B cell (primary cell): ENCODE results near the gene SS18L1. TPM values are rescaled to one million over a fixed set of nuclear protein-coding genes. Genes with fewer than 3 reads are reported as not detected.

Experiments
- ATAC-seq: fragments of 200-7000 bp; cut with Tn5 transposase; one replicate; pipeline ENCODE4 v1.10.0; 2021; ENCODE audit warnings: low read depth, mild to moderate bottlenecking, moderate number of reproducible peaks, moderate library complexity
- CTCF ChIA-PET: fragments of 350-600 bp; sonication (Branson Sonifier 250); formaldehyde crosslinking; loops from one replicate; lab custom pipeline; 2021; ENCODE audit warnings: antibody characterized with exemption, inconsistent platforms; lab: Charles Lee
- POLR2A ChIA-PET: fragments of 350-600 bp; sonication (Branson Sonifier 250); formaldehyde crosslinking; loops from one replicate; lab custom pipeline; 2021; ENCODE audit warnings: antibody characterized with exemption; lab: Charles Lee
- DNase-seq: peaks from one replicate; pipeline ENCODE4 v3.0.0; 2013
- H2AFZ ChIP-seq: 2 replicates; pipeline ENCODE4 v1.6.1; 2012; ENCODE audit warnings: mild to moderate bottlenecking, low read depth, low read length; ENCODE audit not compliant: insufficient read depth, poor library complexity, severe bottlenecking
- H3K27ac ChIP-seq, 2 donors: 1 replicate in 1 of 2; 2 replicates in 1 of 2; pipeline ENCODE4 v1.5.1; 2012 to 2013; ENCODE audit warnings: low read length in 2 of 2, mild to moderate bottlenecking in 2 of 2, moderate library complexity in 1 of 2
- H3K27me3 ChIP-seq, 4 experiments: fragments of 200-600 bp in 1 of 4; sonication (generic) in 1 of 4; replicated peaks in 1 of 4; 1 replicate in 2 of 4; 2 replicates in 2 of 4; pipeline versions ENCODE4 v1.6.1 to v1.7.0; 2013 to 2016; ENCODE audit warnings: low read length in 3 of 4, mild to moderate bottlenecking in 2 of 4, mixed read lengths in 1 of 4, moderate library complexity in 1 of 4; ENCODE audit not compliant: insufficient read depth in 4 of 4, control insufficient read depth in 3 of 4; ENCODE audit errors: control extremely low read depth in 1 of 4
- H3K36me3 ChIP-seq, 2 experiments: replicated peaks in 1 of 2; 1 replicate in 1 of 2; 2 replicates in 1 of 2; pipeline versions ENCODE4 v1.6.1 to v1.7.1; 2013; ENCODE audit warnings: low read length in 1 of 2; ENCODE audit not compliant: insufficient read depth in 2 of 2, control insufficient read depth in 1 of 2; ENCODE audit errors: control extremely low read depth in 1 of 2, extremely low read depth in 1 of 2
- H3K4me1 ChIP-seq, 2 donors: fragments of 200-600 bp in 1 of 2; sonication (generic) in 1 of 2; 1 replicate in 1 of 2; 2 replicates in 1 of 2; pipeline versions ENCODE4 v1.5.1 to v1.6.1; 2013 to 2017; ENCODE audit warnings: low read length in 2 of 2; ENCODE audit not compliant: control insufficient read depth in 2 of 2, insufficient read depth in 2 of 2
- H3K4me2 ChIP-seq: replicated peaks from 2 replicates; pipeline ENCODE3; 2012; ENCODE audit warnings: mild to moderate bottlenecking, low read depth, low read length; ENCODE audit not compliant: poor library complexity, severe bottlenecking
- H3K4me3 ChIP-seq, 5 experiments: fragments of 200-600 bp in 1 of 5; sonication (generic) in 1 of 5; 1 replicate in 3 of 5; 2 replicates in 2 of 5; pipeline versions ENCODE4 v1.5.1 to v1.7.0; 2011 to 2016; ENCODE audit warnings: low read length in 4 of 5, mild to moderate bottlenecking in 4 of 5, low read depth in 2 of 5, control low read depth in 1 of 5, moderate library complexity in 1 of 5; ENCODE audit not compliant: insufficient read depth in 1 of 5; ENCODE audit errors: control extremely low read depth in 1 of 5, extremely low read depth in 1 of 5
- H3K79me2 ChIP-seq: fragments of 200-600 bp; sonication (generic); one replicate; pipeline ENCODE4 v1.6.0; 2016; ENCODE audit warnings: low read length; ENCODE audit not compliant: control insufficient read depth, insufficient read depth
- H3K9ac ChIP-seq: fragments of 200-600 bp; sonication (generic); 2 replicates; pipeline ENCODE4 v1.6.1; 2017; ENCODE audit warnings: mild to moderate bottlenecking, low read length, moderate library complexity
- H3K9me3 ChIP-seq, 3 donors: one replicate each; pipeline versions ENCODE4 v1.6.1 to v1.7.1; 2013; ENCODE audit warnings: low read length in 2 of 3; ENCODE audit not compliant: control insufficient read depth in 2 of 3, insufficient read depth in 1 of 3; ENCODE audit errors: control extremely low read depth in 1 of 3
- H4K20me1 ChIP-seq: 2 replicates; pipeline ENCODE4 v1.6.0; 2012; ENCODE audit warnings: mild to moderate bottlenecking, low read length; ENCODE audit not compliant: insufficient read depth, control insufficient read depth, poor library complexity, severe bottlenecking
- H3K27ac Mint-ChIP-seq: one replicate; pipeline ENCODE4 v1.8.0; 2021; ENCODE audit warnings: mixed read lengths
- H3K27me3 Mint-ChIP-seq: one replicate; pipeline ENCODE4 v1.8.0; 2021; ENCODE audit warnings: mixed read lengths
- H3K4me1 Mint-ChIP-seq: one replicate; pipeline ENCODE4 v1.8.0; 2021; ENCODE audit warnings: mixed read lengths
- H3K4me3 Mint-ChIP-seq: one replicate; pipeline ENCODE4 v1.8.0; 2021; ENCODE audit warnings: mixed read lengths
- H3K9me3 Mint-ChIP-seq: one replicate; pipeline ENCODE4 v1.8.0; 2022; ENCODE audit warnings: mixed read lengths; ENCODE audit not compliant: insufficient read depth
- EZH2 ChIP-seq: IDR thresholded peaks from 2 replicates; pipeline ENCODE4 v1.6.1; 2012; ENCODE audit warnings: borderline replicate concordance, low read depth, mild to moderate bottlenecking, moderate library complexity, low read length; ENCODE audit not compliant: insufficient read depth, poor library complexity, severe bottlenecking
- WGBS: methylation state at CpG from one replicate; pipeline ENCODE4 v1.1.5; 2013; ENCODE audit warnings: missing lambda C conversion rate; ENCODE audit not compliant: insufficient coverage; 5-methylcytosine and 5-hydroxymethylcytosine counted together
- intact Hi-C: fragments of 100-400 bp; cut with micrococcal nuclease; formaldehyde crosslinking; loops from one replicate; pipeline ENCODE4 v1.10.0; 2022
- polyA plus RNA-seq: library from polyadenylated mRNA; depleted of rRNA; stranded (reverse); fragments of >200 nt; gene quantifications from 2 replicates; pipeline ENCODE4 v1.2.3, GENCODE V29; 2012
- total RNA-seq, 2 donors: library from RNA; stranded (reverse); fragments of 120-200 nt in 1 of 2; gene quantifications; 1 replicate in 1 of 2; 2 replicates in 1 of 2; pipeline versions ENCODE4 v1.2.3 to v1.2.4, GENCODE V29; 2013 to 2022
- TF ChIP-seq, protein P1 (sequence below): fragments of 200-600 bp; IDR thresholded peaks from one replicate; pipeline ENCODE4 v1.8.0; 2022; ENCODE audit warnings: antibody characterized with exemption, mild to moderate bottlenecking

SS18L1 gene
- total and polyA plus RNA-seq, 2 donors (not counting 1 experiment from before 2014, with no cell fraction given), result 15.4 to 20.7 TPM

DNA sequence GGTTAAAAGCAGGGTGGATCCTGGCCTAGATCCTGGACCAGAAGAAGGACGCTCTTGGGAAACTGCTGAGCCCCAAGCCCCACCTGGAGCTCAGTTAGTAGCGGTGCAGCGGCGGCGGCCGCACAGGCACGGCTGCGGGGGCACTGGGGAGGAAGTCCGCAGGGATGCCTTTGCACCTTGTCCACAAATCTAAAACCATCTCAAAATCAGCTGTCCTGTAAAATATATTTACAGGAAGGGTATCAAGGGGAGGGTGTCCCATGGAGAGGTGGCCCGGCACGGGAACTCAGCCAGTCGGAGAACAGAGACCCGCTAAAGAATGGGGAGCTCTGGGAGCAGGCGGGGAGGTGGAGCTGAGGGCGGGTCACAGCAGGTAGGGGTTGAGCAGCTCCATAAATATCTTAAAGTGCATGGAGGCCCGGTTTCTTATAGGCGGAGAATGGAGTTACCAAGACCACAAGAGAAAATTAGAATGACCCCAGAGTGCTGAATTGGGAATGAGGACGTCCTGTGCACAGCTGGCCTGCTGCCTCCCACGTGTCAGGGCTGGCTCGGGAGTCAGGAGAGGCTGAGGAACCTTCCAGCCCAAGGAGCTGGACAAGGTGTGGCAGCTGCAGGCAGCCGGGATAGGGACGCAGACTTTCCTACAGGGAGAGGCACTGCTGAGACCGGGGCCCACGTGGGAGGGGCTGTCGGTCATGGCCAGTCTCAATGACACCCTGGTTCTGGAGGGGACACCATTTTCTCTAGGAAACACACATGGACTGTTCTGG, 47.3 kb downstream of the SS18L1 start:
- Histone ChIP-seq H3K4me1 (no peaks in the 10 kb centered on the region), H3K27ac (no peak overlapping the region), H3K4me3 (no peak overlapping the region), H3K27me3 (no peaks in the 10 kb centered on the region), H3K79me2 (peaks cover 58% of the 10 kb centered on the region), H3K9me3 (no peaks in the 10 kb centered on the region), H3K4me2 (no peak overlapping the region), H2AFZ (no peak overlapping the region), H3K9ac (no peak overlapping the region), H4K20me1 (peaks cover 26% of the 10 kb centered on the region), H3K36me3 (peaks cover 4 to 34% of the 10 kb centered on the region in 2 experiments)
- CTCF ChIA-PET, result no interaction called here
- no peak overlapping the region for H3K27ac Mint-ChIP-seq
- ATAC-seq (no peak), DNase-seq (no peak)
- POLR2A ChIA-PET, result no interaction called here
- intact Hi-C loops, result no loop called here
- H3K4me1 Mint-ChIP-seq, result peaks cover 18% of the 10 kb centered on the region
- no peaks in the 10 kb centered on the region for H3K9me3 Mint-ChIP-seq
- H3K27me3 Mint-ChIP-seq, result no peaks in the 10 kb centered on the region
- H3K4me3 Mint-ChIP-seq, result no peak overlapping the region
- WGBS, result 96% methylated on average over 16 of the region's 25 CpGs
- no peak for TF ChIP-seq EZH2
- TF ChIP-seq, protein P1, sequence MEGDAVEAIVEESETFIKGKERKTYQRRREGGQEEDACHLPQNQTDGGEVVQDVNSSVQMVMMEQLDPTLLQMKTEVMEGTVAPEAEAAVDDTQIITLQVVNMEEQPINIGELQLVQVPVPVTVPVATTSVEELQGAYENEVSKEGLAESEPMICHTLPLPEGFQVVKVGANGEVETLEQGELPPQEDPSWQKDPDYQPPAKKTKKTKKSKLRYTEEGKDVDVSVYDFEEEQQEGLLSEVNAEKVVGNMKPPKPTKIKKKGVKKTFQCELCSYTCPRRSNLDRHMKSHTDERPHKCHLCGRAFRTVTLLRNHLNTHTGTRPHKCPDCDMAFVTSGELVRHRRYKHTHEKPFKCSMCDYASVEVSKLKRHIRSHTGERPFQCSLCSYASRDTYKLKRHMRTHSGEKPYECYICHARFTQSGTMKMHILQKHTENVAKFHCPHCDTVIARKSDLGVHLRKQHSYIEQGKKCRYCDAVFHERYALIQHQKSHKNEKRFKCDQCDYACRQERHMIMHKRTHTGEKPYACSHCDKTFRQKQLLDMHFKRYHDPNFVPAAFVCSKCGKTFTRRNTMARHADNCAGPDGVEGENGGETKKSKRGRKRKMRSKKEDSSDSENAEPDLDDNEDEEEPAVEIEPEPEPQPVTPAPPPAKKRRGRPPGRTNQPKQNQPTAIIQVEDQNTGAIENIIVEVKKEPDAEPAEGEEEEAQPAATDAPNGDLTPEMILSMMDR, result no peak
